ENCODE measurements around the gene FABP2. TPM values are rescaled to one million over a fixed set of nuclear protein-coding genes. Genes with fewer than 3 reads are reported as not detected.

Gene FABP2
- total RNA-seq, 1 experiment from 2014 or later: not detected

GRCh38 chr4:119284876-119285780 is 36.8 kb downstream of the FABP2 start:
- no peaks in the 10 kb centered on the region for H3K79me2 ChIP-seq (ENCODE audit: insufficient read depth, low read length)
- H4K20me1 ChIP-seq (ENCODE audit: control insufficient read depth, insufficient read depth, insufficient read length): no peaks in the 10 kb centered on the region
- Mint-ChIP-seq H3K4me3 (no peak overlapping the region), H3K27ac (peak overlapping the region in 1 of 3 experiments; percentile 38; a peak in 3 of 7 replicates), H3K27me3 (ENCODE audit: low read depth) (no peaks in the 10 kb centered on the region), H3K36me3 (ENCODE audit: insufficient read depth in 1 of 3, low read depth in 3 of 3) (peaks cover 0 to 8% (median 5%) of the 10 kb centered on the region in 3 experiments; a peak in 4 of 7 replicates), H3K9me3 (no peaks in the 10 kb centered on the region), H3K4me1 (peaks cover 5 to 13% of the 10 kb centered on the region in 2 experiments)
- DNase-seq: no peak
- no peak overlapping the region for H2AFZ ChIP-seq (ENCODE audit: low read length)
- H4K8ac ChIP-seq (replicated peaks; ENCODE audit: insufficient read length, low read depth, low read length): no peak overlapping the region
- no peaks in the 10 kb centered on the region for H3K27me3 ChIP-seq (ENCODE audit: insufficient read depth, low read length)
- H4K5ac ChIP-seq (ENCODE audit: insufficient read length, low read depth, low read length): no peak overlapping the region
- H3K9me3 ChIP-seq (ENCODE audit: control insufficient read depth, low read depth, low read length): no peaks in the 10 kb centered on the region
- H2BK15ac ChIP-seq (ENCODE audit: low read depth, low read length): no peak overlapping the region
- no peak overlapping the region for H3K56ac ChIP-seq (ENCODE audit: insufficient read length, low read depth, low read length)
- H3K18ac ChIP-seq (ENCODE audit: insufficient read length, low read depth, low read length): no peak overlapping the region
- no peak overlapping the region for H3K23ac ChIP-seq (ENCODE audit: insufficient read length, low read depth, low read length)
- H2AK5ac ChIP-seq (ENCODE audit: insufficient read length, low read length): no peak overlapping the region
- H4K91ac ChIP-seq (ENCODE audit: insufficient read length, low read depth, low read length): no peak overlapping the region
- no peak overlapping the region for H3K27ac ChIP-seq (ENCODE audit: insufficient read length, low read depth, low read length)
- no peak overlapping the region for H2BK12ac ChIP-seq (ENCODE audit: insufficient read length, low read depth, low read length)
- H3K14ac ChIP-seq (ENCODE audit: insufficient read depth, low read length): no peak overlapping the region
- H3K23me2 ChIP-seq (ENCODE audit: insufficient read length, low read depth, low read length, poor library complexity, severe bottlenecking): no peaks in the 10 kb centered on the region
- H3K4me2 ChIP-seq (ENCODE audit: insufficient read depth, insufficient read length, low read length): no peak overlapping the region
- no peak overlapping the region for H3K4ac ChIP-seq (ENCODE audit: low read depth, low read length)
- no peak overlapping the region for H2BK20ac ChIP-seq (ENCODE audit: low read depth, low read length, poor library complexity, severe bottlenecking)
- TF ChIP-seq CTCF (conservative IDR thresholded peaks at IDR 0.05): no peak
- H2BK120ac ChIP-seq (ENCODE audit: low read depth, low read length, poor library complexity, severe bottlenecking): no peak overlapping the region
- no peak overlapping the region for H2BK5ac ChIP-seq (ENCODE audit: insufficient read length, low read length)
- no peak overlapping the region for H3T11ph ChIP-seq (ENCODE audit: low read length)
- H3K4me1 ChIP-seq (ENCODE audit: insufficient read depth, low read length): peaks cover 3% of the 10 kb centered on the region; the same call in 1 of the 2 replicates
- no peaks in the 10 kb centered on the region for H3K79me1 ChIP-seq (ENCODE audit: insufficient read depth, low read depth, low read length, poor library complexity, severe bottlenecking)
- WGBS (ENCODE audit: extremely low coverage, insufficient read length, low lambda C conversion rate): no CpG with 5 or more reads among the region's 4 CpGs
- no peak overlapping the region for H3K9ac ChIP-seq (ENCODE audit: extremely low read depth, insufficient read length, low read length)
